HepG2 (cell line): Measurements from ENCODE around the gene ARHGAP30. TPM values are rescaled to one million over a fixed set of nuclear protein-coding genes. Genes with fewer than 3 reads are reported as not detected.

ENCODE experiments used
- CHCHD3 ChIP-seq: sonication (generic); formaldehyde crosslinking; IDR thresholded peaks from 2 replicates; pipeline ENCODE4 v1.8.0; 2022; ENCODE audit warnings: mild to moderate bottlenecking, missing genetic modification reagents, moderate library complexity
- CREBL2 ChIP-seq: sonication (generic); formaldehyde crosslinking; IDR thresholded peaks from 2 replicates; pipeline ENCODE4 v1.8.1; 2023; ENCODE audit warnings: missing genetic modification reagents, mild to moderate bottlenecking, borderline replicate concordance
- ELF1 ChIP-seq: sonication (generic); formaldehyde crosslinking; IDR thresholded peaks from 2 replicates; pipeline ENCODE4 v1.4.0; 2020; ENCODE audit warnings: missing genetic modification reagents
- MTA3 ChIP-seq: sonication (generic); formaldehyde crosslinking; IDR thresholded peaks from 2 replicates; pipeline ENCODE4 v1.4.0; 2020; ENCODE audit warnings: missing genetic modification reagents
- NFYB ChIP-seq: sonication (generic); formaldehyde crosslinking; IDR thresholded peaks from 2 replicates; pipeline ENCODE4 v1.4.0; 2020; ENCODE audit warnings: missing genetic modification reagents
- PLRG1 ChIP-seq: fragments of 450-650 bp; conservative IDR thresholded peaks from 2 replicates; pipeline ENCODE4 v1.6.1; 2016
- POLR2AphosphoS2 ChIP-seq: IDR thresholded peaks from 2 replicates; pipeline ENCODE4 v1.6.1; 2011; ENCODE audit warnings: low read depth, low read length, improper control_type of control experiment
- RELA ChIP-seq: sonication (generic); formaldehyde crosslinking; IDR thresholded peaks from 2 replicates; pipeline ENCODE4 v1.4.0; 2020; ENCODE audit warnings: missing genetic modification reagents
- TCF12 ChIP-seq, 2 experiments: fragments of 450-650 bp in 1 of 2; sonication (generic) in 1 of 2; formaldehyde crosslinking in 1 of 2; IDR thresholded peaks; 2 replicates each; pipeline versions ENCODE4 v1.6.1 to v1.8.0; 2017 to 2022; ENCODE audit warnings: antibody characterized with exemption in 1 of 2, mild to moderate bottlenecking in 1 of 2, missing genetic modification reagents in 1 of 2, moderate library complexity in 1 of 2
- TFE3 ChIP-seq: IDR thresholded peaks from 2 replicates; pipeline ENCODE4 v1.6.1; 2016
- TRAFD1 ChIP-seq: sonication (generic); formaldehyde crosslinking; IDR thresholded peaks from 2 replicates; pipeline ENCODE4 v1.5.1; 2020; ENCODE audit warnings: missing genetic modification reagents, mild to moderate bottlenecking, borderline replicate concordance
- ZNF205 ChIP-seq: IDR thresholded peaks from 2 replicates; pipeline ENCODE4 v1.6.1; 2018; ENCODE audit warnings: missing biosample characterization, missing genetic modification reagents
- ZNF276 ChIP-seq: sonication (generic); formaldehyde crosslinking; IDR thresholded peaks from 2 replicates; pipeline ENCODE4 v1.4.0; 2020; ENCODE audit warnings: mild to moderate bottlenecking, low read depth, missing genetic modification reagents
- ZNF335 ChIP-seq: sonication (generic); formaldehyde crosslinking; IDR thresholded peaks from 2 replicates; pipeline ENCODE4 v1.4.0; 2020; ENCODE audit warnings: missing genetic modification reagents
- ZNF550 ChIP-seq: sonication (generic); formaldehyde crosslinking; IDR thresholded peaks from 2 replicates; pipeline ENCODE4 v1.4.0; 2020; ENCODE audit warnings: mild to moderate bottlenecking, missing genetic modification reagents, borderline replicate concordance
- ZNF639 ChIP-seq: conservative IDR thresholded peaks from 2 replicates; pipeline ENCODE4 v1.6.1; 2018; ENCODE audit warnings: missing genetic modification reagents
- ZNF773 ChIP-seq: sonication (generic); formaldehyde crosslinking; IDR thresholded peaks from 2 replicates; pipeline ENCODE4 v1.4.0; 2020; ENCODE audit warnings: missing genetic modification reagents, borderline replicate concordance
- ZNF800 ChIP-seq: sonication (generic); formaldehyde crosslinking; IDR thresholded peaks from 2 replicates; pipeline ENCODE4 v1.4.0; 2020; ENCODE audit warnings: missing genetic modification reagents
- polyA plus RNA-seq, 8 experiments: library from polyadenylated mRNA; depleted of rRNA in 3 of 8; stranded (reverse) in 7 of 8; unstranded in 1 of 8; fragments of >200 nt; fragmentation: Illumina TruSeq in 4 of 8; extraction: Trizol in 4 of 8; gene quantifications; 2 replicates each; pipeline versions ENCODE4 v1.2.1 to v1.2.3, GENCODE V29; 2011 to 2016; ENCODE audit warnings: low read depth in 4 of 8, missing spikeins in 1 of 8, mixed read lengths in 1 of 8; ENCODE audit not compliant: insufficient read depth in 1 of 8
- total RNA-seq, 5 experiments: library from RNA; depleted of rRNA; stranded (reverse); fragments of >200 nt; fragmentation: Illumina TruSeq; extraction: Trizol; gene quantifications; 2 replicates each; pipeline ENCODE4 v1.2.3, GENCODE V29; 2016; ENCODE audit warnings: low read depth in 1 of 5

The ARHGAP30 gene
- total and polyA plus RNA-seq, 2 of the 13 experiments (the other 11 are each of a cell fraction or from before 2014, with no cell fraction given) = 0.13 to 0.20 TPM

GRCh38 chr1:161013488-161014230 lies 56.0 kb downstream of the ARHGAP30 start (continued):
- TF ChIP-seq ZNF800 (CRISPR knock-in tag) (peak; percentile 74; the same call in 1 of the 2 replicates), CREBL2 (CRISPR knock-in tag) (no peak), TCF12 (IDR thresholded peaks at IDR 0.05) (no peak), TCF12 (CRISPR knock-in tag; IDR thresholded peaks at IDR 0.05) (peak; percentile 27; the same call in 1 of the 2 replicates), ZNF276 (CRISPR knock-in tag) (peak; percentile 55; the same call in 1 of the 2 replicates), ELF1 (CRISPR knock-in tag) (peak; percentile 93), TFE3 (peak; percentile 67; the same call in 1 of the 2 replicates), ZNF773 (CRISPR knock-in tag) (no peak), ZNF205 (CRISPR knock-in tag) (peak; percentile 59; the same call in 1 of the 2 replicates), RELA (CRISPR knock-in tag) (0 out of 2 replicates have a peak, but pooled peaks have one; percentile 47), ZNF639 (peak; percentile 78; the same call in 1 of the 2 replicates), POLR2AphosphoS2 (0 out of 2 replicates have a peak, but pooled peaks have one; percentile 66), CHCHD3 (CRISPR knock-in tag) (no peak), MTA3 (CRISPR knock-in tag) (no peak), NFYB (CRISPR knock-in tag) (peak; percentile 20; the same call in 1 of the 2 replicates), ZNF550 (CRISPR knock-in tag) (no peak), ZNF335 (CRISPR knock-in tag) (peak; percentile 51; the same call in 1 of the 2 replicates), PLRG1 (no peak), TRAFD1 (no peak)
